ENCODE data around the gene SIGLEC1. TPM values are rescaled to one million over a fixed set of nuclear protein-coding genes. Genes with fewer than 3 reads are reported as not detected.
A peak's percentile ranks its signal among the peaks of the same experiment; 100 is the strongest.

The SIGLEC1 gene
- total and polyA plus RNA-seq, 2 donors (not counting 3 experiments of a cell fraction or from before 2014, with no cell fraction given): not detected

DNA sequence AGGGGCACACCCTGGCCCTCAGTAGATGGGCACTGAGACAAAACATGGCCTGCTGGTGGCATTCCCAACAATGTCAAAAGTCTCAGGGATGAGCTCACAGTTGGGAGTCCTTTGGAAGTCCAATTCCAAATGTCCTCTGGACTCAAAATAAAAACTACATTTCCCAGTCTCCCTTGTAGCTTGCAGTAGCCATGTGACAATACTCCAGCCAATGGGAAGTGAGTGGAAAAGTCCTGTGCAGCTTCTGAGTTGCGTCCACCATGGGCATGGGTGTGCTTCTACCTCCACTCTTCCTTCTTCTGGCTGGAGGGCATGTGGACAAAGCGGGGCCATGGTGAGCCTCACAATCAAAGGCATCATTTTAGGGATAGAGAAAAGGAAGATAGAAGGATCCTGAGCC lies 24.7 kb downstream of the SIGLEC1 start:
- intact Hi-C loops (cut with micrococcal nuclease): no loop called here
- CTCF ChIA-PET: interaction anchor here (1.1 to 6.1 kb wide), 6 partner anchors 9 to 398 kb away, joined by 4 to 26 read pairs (median 10); no protein-coding TSS in a partner anchor
- Histone ChIP-seq H3K36me3 (ENCODE audit: control insufficient read depth in 2 of 2, extremely low read depth in 1 of 2, insufficient read depth in 2 of 2, low read length in 2 of 2) (no peaks in the 10 kb centered on the region), H3K4me3 (replicated peaks in 1 of 3; ENCODE audit: insufficient read depth in 1 of 3, low read depth in 1 of 3, low read length in 3 of 3) (no peak overlapping the region), H2AFZ (ENCODE audit: low read depth, low read length) (peak overlapping the region; percentile 17), H4K20me1 (replicated peaks; ENCODE audit: control insufficient read depth, extremely low read depth, insufficient read depth, low read length) (no peaks in the 10 kb centered on the region), H3K4me2 (ENCODE audit: insufficient read depth, low read length) (no peak overlapping the region), H3K79me2 (ENCODE audit: control insufficient read depth, insufficient read depth, low read length) (no peaks in the 10 kb centered on the region), H3K4me1 (ENCODE audit: control insufficient read depth, extremely low read depth, insufficient read depth, low read length) (no peaks in the 10 kb centered on the region), H3K27me3 (ENCODE audit: control insufficient read depth in 2 of 2, insufficient read depth in 2 of 2, low read length in 2 of 2) (peaks cover 17 to 21% of the 10 kb centered on the region in 2 experiments), H3K9ac (replicated peaks; ENCODE audit: extremely low read depth, insufficient read depth, low read length) (no peak overlapping the region), H3K9me3 (replicated peaks; ENCODE audit: control insufficient read depth, insufficient read depth, low read length) (no peaks in the 10 kb centered on the region), H3K9me1 (replicated peaks; ENCODE audit: control insufficient read depth, extremely low read depth, insufficient read depth, low read length) (no peaks in the 10 kb centered on the region), H3K27ac (ENCODE audit: insufficient read depth, low read depth, low read length) (no peak overlapping the region)
- POLR2A ChIA-PET: no interaction called here
- TF ChIP-seq, protein P1, sequence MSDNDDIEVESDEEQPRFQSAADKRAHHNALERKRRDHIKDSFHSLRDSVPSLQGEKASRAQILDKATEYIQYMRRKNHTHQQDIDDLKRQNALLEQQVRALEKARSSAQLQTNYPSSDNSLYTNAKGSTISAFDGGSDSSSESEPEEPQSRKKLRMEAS (IDR thresholded peaks at IDR 0.05; ENCODE audit: insufficient read depth, insufficient read length): no peak
- TF ChIP-seq FOS (IDR thresholded peaks at IDR 0.05; ENCODE audit: borderline replicate concordance, insufficient read depth, low read length) (no peak), EZH2 (IDR thresholded peaks at IDR 0.05; ENCODE audit: borderline replicate concordance, low read depth, low read length, severe bottlenecking) (no peak), MYC (IDR thresholded peaks at IDR 0.05; ENCODE audit: low read depth, low read length) (no peak), POLR2AphosphoS5 (IDR thresholded peaks at IDR 0.05; ENCODE audit: insufficient read depth, low read depth, low read length) (no peak)
- dilution Hi-C loops (cut with MboI; ENCODE audit: extremely low pct_ligation_motif_present, low sequenced_read_pairs): no loop called here
- no TSS peak for BruUV-seq (replicated peaks)
- peak; percentile 70 for FAIRE-seq
- peak; percentile 18 for DNase-seq (ENCODE audit: low read depth, low spot score)

DNA sequence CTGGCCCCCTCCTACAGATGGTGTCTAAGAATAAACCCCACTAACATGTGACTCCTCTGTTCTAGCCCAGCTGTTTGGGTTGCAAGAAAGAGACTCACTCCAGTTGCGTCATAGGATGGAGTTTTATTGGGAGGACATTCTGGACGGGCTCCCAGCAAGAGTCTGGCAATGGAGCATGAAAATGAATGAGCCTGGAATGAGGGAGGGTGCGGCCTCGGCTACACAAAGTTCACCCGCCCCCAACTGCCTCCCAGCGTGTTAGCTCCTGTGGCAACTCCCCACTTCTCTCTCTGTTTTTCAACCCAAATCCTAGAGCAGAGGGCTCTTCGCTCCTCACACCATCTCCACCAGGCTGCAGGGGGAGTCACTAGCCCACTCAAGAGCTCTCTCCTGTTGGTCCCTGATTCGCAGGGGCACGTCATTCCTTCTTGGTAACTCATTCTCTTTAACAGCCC lies 25.5 kb downstream of the SIGLEC1 start:
- H4K20me1 ChIP-seq (replicated peaks; ENCODE audit: control insufficient read depth, extremely low read depth, insufficient read depth, low read length): no peaks in the 10 kb centered on the region
- no peaks in the 10 kb centered on the region for H3K79me2 ChIP-seq (ENCODE audit: control insufficient read depth, insufficient read depth, low read length)
- H3K4me3 ChIP-seq (replicated peaks in 1 of 3; ENCODE audit: insufficient read depth in 1 of 3, low read depth in 1 of 3, low read length in 3 of 3): no peak overlapping the region
- BruUV-seq (replicated peaks): no TSS peak
- H3K9ac ChIP-seq (replicated peaks; ENCODE audit: extremely low read depth, insufficient read depth, low read length): no peak overlapping the region
- no peaks in the 10 kb centered on the region for H3K36me3 ChIP-seq (ENCODE audit: control insufficient read depth in 2 of 2, extremely low read depth in 1 of 2, insufficient read depth in 2 of 2, low read length in 2 of 2)
- no peaks in the 10 kb centered on the region for H3K9me1 ChIP-seq (replicated peaks; ENCODE audit: control insufficient read depth, extremely low read depth, insufficient read depth, low read length)
- TF ChIP-seq FOS (IDR thresholded peaks at IDR 0.05; ENCODE audit: borderline replicate concordance, insufficient read depth, low read length) (no peak), POLR2AphosphoS5 (IDR thresholded peaks at IDR 0.05; ENCODE audit: insufficient read depth, low read depth, low read length) (no peak), JUN (IDR thresholded peaks at IDR 0.05; ENCODE audit: borderline replicate concordance, insufficient read depth, insufficient read length, low read depth) (no peak), EZH2 (IDR thresholded peaks at IDR 0.05; ENCODE audit: borderline replicate concordance, low read depth, low read length, severe bottlenecking) (no peak), MYC (IDR thresholded peaks at IDR 0.05; ENCODE audit: low read depth, low read length) (no peak), GATA2 (IDR thresholded peaks at IDR 0.05; ENCODE audit: insufficient read depth, insufficient read length, low read depth, low read length) (no peak), POLR2A (IDR thresholded peaks at IDR 0.05; ENCODE audit: low read depth, low read length) (no peak)
- TF ChIP-seq, protein P1 (IDR thresholded peaks at IDR 0.05; ENCODE audit: insufficient read depth, insufficient read length): no peak
- TF ChIP-seq, protein P2, sequence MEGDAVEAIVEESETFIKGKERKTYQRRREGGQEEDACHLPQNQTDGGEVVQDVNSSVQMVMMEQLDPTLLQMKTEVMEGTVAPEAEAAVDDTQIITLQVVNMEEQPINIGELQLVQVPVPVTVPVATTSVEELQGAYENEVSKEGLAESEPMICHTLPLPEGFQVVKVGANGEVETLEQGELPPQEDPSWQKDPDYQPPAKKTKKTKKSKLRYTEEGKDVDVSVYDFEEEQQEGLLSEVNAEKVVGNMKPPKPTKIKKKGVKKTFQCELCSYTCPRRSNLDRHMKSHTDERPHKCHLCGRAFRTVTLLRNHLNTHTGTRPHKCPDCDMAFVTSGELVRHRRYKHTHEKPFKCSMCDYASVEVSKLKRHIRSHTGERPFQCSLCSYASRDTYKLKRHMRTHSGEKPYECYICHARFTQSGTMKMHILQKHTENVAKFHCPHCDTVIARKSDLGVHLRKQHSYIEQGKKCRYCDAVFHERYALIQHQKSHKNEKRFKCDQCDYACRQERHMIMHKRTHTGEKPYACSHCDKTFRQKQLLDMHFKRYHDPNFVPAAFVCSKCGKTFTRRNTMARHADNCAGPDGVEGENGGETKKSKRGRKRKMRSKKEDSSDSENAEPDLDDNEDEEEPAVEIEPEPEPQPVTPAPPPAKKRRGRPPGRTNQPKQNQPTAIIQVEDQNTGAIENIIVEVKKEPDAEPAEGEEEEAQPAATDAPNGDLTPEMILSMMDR (IDR thresholded peaks at IDR 0.05; ENCODE audit: extremely low read depth in 1 of 2, insufficient read depth in 1 of 2, low read depth in 1 of 2, low read length in 2 of 2): no peak
- dilution Hi-C loops (cut with MboI; ENCODE audit: extremely low pct_ligation_motif_present, low sequenced_read_pairs): no loop called here
- peaks cover 22 to 28% of the 10 kb centered on the region in 2 experiments for H3K27me3 ChIP-seq (ENCODE audit: control insufficient read depth in 2 of 2, insufficient read depth in 2 of 2, low read length in 2 of 2)
- no peak overlapping the region for H2AFZ ChIP-seq (ENCODE audit: low read depth, low read length)
- H3K9me3 ChIP-seq (replicated peaks; ENCODE audit: control insufficient read depth, insufficient read depth, low read length): no peaks in the 10 kb centered on the region
- intact Hi-C loops (cut with micrococcal nuclease): no loop called here
- H3K4me1 ChIP-seq (ENCODE audit: control insufficient read depth, extremely low read depth, insufficient read depth, low read length): no peaks in the 10 kb centered on the region
- ChIA-PET POLR2A (no interaction called here), CTCF (interaction anchor here (1.6 to 6.1 kb wide), 4 partner anchors 10 to 82 kb away, joined by 6 to 26 read pairs (median 18); no protein-coding TSS in a partner anchor)
- no peak overlapping the region for H3K27ac ChIP-seq (ENCODE audit: insufficient read depth, low read depth, low read length)
- H3K4me2 ChIP-seq (ENCODE audit: insufficient read depth, low read length): no peak overlapping the region
- DNase-seq (ENCODE audit: low read depth, low spot score) (no peak), FAIRE-seq (no peak)
